Left hindlimb (tissue), 1 donor: ENCODE measurements around the gene NDST4.
A peak's percentile ranks its signal among the peaks of the same experiment; 100 is the strongest.

Experiments used
- DNase-seq: peaks from one replicate; pipeline ENCODE4 v3.0.0-alpha.2; 2018

NDST4 gene

GRCh38 chr4:115113506-115114106, at the start of gene NDST4:
TSS of gene NDST4 (minus strand) at chr4:115113620. CDS start at chr4:115077036, 36,584 bp downstream.
- DNase-seq: peak; percentile 48

GRCh38 chr4:115159141-115159540, 45.7 kb upstream of the NDST4 start:
- no peak for DNase-seq

- no peak for DNase-seq
These were observed 44.9 kb upstream of the NDST4 start for GRCh38 chr4:115158296-115158695.

GRCh38 chr4:115154826-115155225, 41.4 kb upstream of the NDST4 start:
- no peak for DNase-seq

- no peak for DNase-seq
These were observed 39.5 kb upstream of the NDST4 start for GRCh38 chr4:115152965-115153364.

- no peak for DNase-seq
These were observed 38.7 kb upstream of the NDST4 start for GRCh38 chr4:115152081-115152480.

- no peak for DNase-seq
These were observed 35.7 kb upstream of the NDST4 start for GRCh38 chr4:115149106-115149505.

GRCh38 chr4:115145393-115146160, 32.2 kb upstream of the NDST4 start:
- no peak for DNase-seq

GRCh38 chr4:115128037-115128436, 14.6 kb upstream of the NDST4 start:
- no peak for DNase-seq

- DNase-seq: no peak
These were observed 13.1 kb upstream of the NDST4 start for GRCh38 chr4:115126491-115126890.

GRCh38 chr4:115121351-115122043, 8.1 kb upstream of the NDST4 start:
- DNase-seq: no peak

- DNase-seq: no peak
These were observed 6.5 kb upstream of the NDST4 start for GRCh38 chr4:115119804-115120352.

- DNase-seq: no peak
These were observed 4.2 kb upstream of the NDST4 start for GRCh38 chr4:115117651-115118050.

GRCh38 chr4:115110191-115111181, 2.9 kb downstream of the NDST4 start:
- no peak for DNase-seq

GRCh38 chr4:115108850-115109249, 4.6 kb downstream of the NDST4 start:
- no peak for DNase-seq

GRCh38 chr4:115107411-115107810, 6.0 kb downstream of the NDST4 start:
- DNase-seq: no peak

GRCh38 chr4:115101675-115102074, 11.7 kb downstream of the NDST4 start:
- DNase-seq: no peak

GRCh38 chr4:115090483-115091075, 22.8 kb downstream of the NDST4 start:
- no peak for DNase-seq

- no peak for DNase-seq
These were observed 30.8 kb downstream of the NDST4 start for GRCh38 chr4:115082633-115083032.

- no peak for DNase-seq
These were observed 36.7 kb downstream of the NDST4 start for GRCh38 chr4:115076691-115077090.

- DNase-seq: no peak
These were observed 54.9 kb downstream of the NDST4 start for GRCh38 chr4:115058533-115058932.

GRCh38 chr4:115054836-115055235, 58.6 kb downstream of the NDST4 start:
- DNase-seq: no peak
